GM18909 (cell line): ENCODE data around the gene FOXN3.
A peak's percentile ranks its signal among the peaks of the same experiment; 100 is the strongest.

Experiments used
- ATAC-seq: cut with Tn5 transposase; IDR thresholded peaks from one replicate; pipeline ENCODE4 v1.9.1; 2021; ENCODE audit warnings: mild to moderate bottlenecking; ENCODE audit not compliant: unreplicated experiment, poor library complexity

The FOXN3 gene

GRCh38 chr14:89367779-89368120 is 49.3 kb downstream of the FOXN3 start:
- no peak for ATAC-seq

- no peak for ATAC-seq
Measured at GRCh38 chr14:89366864-89367778, 49.9 kb downstream of the FOXN3 start.

- peak; percentile 88 for ATAC-seq
Measured at GRCh38 chr14:89365061-89365801, 51.8 kb downstream of the FOXN3 start.

- no peak for ATAC-seq
Measured at GRCh38 chr14:89364316-89364715, 52.7 kb downstream of the FOXN3 start.

GRCh38 chr14:89360277-89360676 is 56.8 kb downstream of the FOXN3 start:
- no peak for ATAC-seq

GRCh38 chr14:89359477-89360222 is 57.4 kb downstream of the FOXN3 start:
- no peak for ATAC-seq

GRCh38 chr14:89357655-89358297 is 59.3 kb downstream of the FOXN3 start:
- ATAC-seq, result no peak

GRCh38 chr14:89356927-89357326 is 60.1 kb downstream of the FOXN3 start:
- no peak for ATAC-seq

- ATAC-seq, result no peak
Measured at GRCh38 chr14:89356496-89356895, 60.5 kb downstream of the FOXN3 start.

- ATAC-seq, result no peak
Measured at GRCh38 chr14:89353766-89354113, 63.3 kb downstream of the FOXN3 start.

GRCh38 chr14:89352976-89353765 is 63.9 kb downstream of the FOXN3 start:
- ATAC-seq, result no peak

GRCh38 chr14:89351516-89352404 is 65.3 kb downstream of the FOXN3 start:
- peak; percentile 79 for ATAC-seq

GRCh38 chr14:89351221-89351515 is 65.9 kb downstream of the FOXN3 start:
- no peak for ATAC-seq

- ATAC-seq, result no peak
Measured at GRCh38 chr14:89350152-89350551, 66.9 kb downstream of the FOXN3 start.

GRCh38 chr14:89349171-89350008 is 67.6 kb downstream of the FOXN3 start:
- no peak for ATAC-seq

- no peak for ATAC-seq
Measured at GRCh38 chr14:89348722-89349121, 68.3 kb downstream of the FOXN3 start.

- ATAC-seq, result no peak
Measured at GRCh38 chr14:89347885-89348284, 69.1 kb downstream of the FOXN3 start.

- no peak for ATAC-seq
Measured at GRCh38 chr14:89344920-89345254, 72.1 kb downstream of the FOXN3 start.
